Stimulated activated CD4-positive, alpha-beta T cell treated with anti-CD3 and anti-CD28 coated beads, Interleukin-4, amount 100 ng/mL, for 24 hours (primary cell): ENCODE data around the gene XPNPEP2.

ENCODE experiments used
- DNase-seq: peaks from one replicate; pipeline ENCODE4 v3.0.0-alpha.2; 2020

Gene XPNPEP2

GRCh38 chrX:129738466-129739308 is at the start of gene XPNPEP2:
XPNPEP2 (plus strand) TSS chrX:129738979; CDS start chrX:129739214, 235 bp downstream.
- DNase-seq, result no peak

GRCh38 chrX:129689796-129690195 is 49.0 kb upstream of the XPNPEP2 start:
- no peak for DNase-seq

- no peak for DNase-seq
Observed at GRCh38 chrX:129690435-129690834, 48.3 kb upstream of the XPNPEP2 start.

GRCh38 chrX:129693354-129693753 is 45.4 kb upstream of the XPNPEP2 start:
- no peak for DNase-seq

- DNase-seq, result no peak
Observed at GRCh38 chrX:129694805-129695204, 44.0 kb upstream of the XPNPEP2 start.

GRCh38 chrX:129695535-129695934 is 43.2 kb upstream of the XPNPEP2 start:
- no peak for DNase-seq

GRCh38 chrX:129695937-129696336 is 42.8 kb upstream of the XPNPEP2 start:
- no peak for DNase-seq

GRCh38 chrX:129696463-129697155 is 42.2 kb upstream of the XPNPEP2 start:
- DNase-seq, result no peak

GRCh38 chrX:129697204-129697829 is 41.5 kb upstream of the XPNPEP2 start:
- DNase-seq, result no peak

GRCh38 chrX:129698150-129698549 is 40.6 kb upstream of the XPNPEP2 start:
- no peak for DNase-seq

- no peak for DNase-seq
Observed at GRCh38 chrX:129700536-129700935, 38.2 kb upstream of the XPNPEP2 start.

GRCh38 chrX:129701624-129702069 is 37.1 kb upstream of the XPNPEP2 start:
- DNase-seq, result no peak

- DNase-seq, result no peak
Observed at GRCh38 chrX:129704491-129704890, 34.3 kb upstream of the XPNPEP2 start.

- no peak for DNase-seq
Observed at GRCh38 chrX:129705377-129705925, 33.3 kb upstream of the XPNPEP2 start.

GRCh38 chrX:129705988-129706387 is 32.8 kb upstream of the XPNPEP2 start:
- no peak for DNase-seq

- DNase-seq, result no peak
Observed at GRCh38 chrX:129706400-129707072, 32.2 kb upstream of the XPNPEP2 start.

GRCh38 chrX:129714581-129714980 is 24.2 kb upstream of the XPNPEP2 start:
- no peak for DNase-seq

GRCh38 chrX:129716507-129716906 is 22.3 kb upstream of the XPNPEP2 start:
- no peak for DNase-seq

GRCh38 chrX:129717892-129718291 is 20.9 kb upstream of the XPNPEP2 start:
- DNase-seq, result no peak

GRCh38 chrX:129718676-129719075 is 20.1 kb upstream of the XPNPEP2 start:
- DNase-seq, result no peak

- no peak for DNase-seq
Observed at GRCh38 chrX:129719268-129719667, 19.5 kb upstream of the XPNPEP2 start.

- no peak for DNase-seq
Observed at GRCh38 chrX:129719931-129720530, 18.7 kb upstream of the XPNPEP2 start.
